ENCODE results near the gene MIER1.

The MIER1 gene

GRCh38 chr1:66999640-67000400 is 75.0 kb downstream of the MIER1 start:
- no peak for DNase-seq (ENCODE audit: low read depth)

GRCh38 chr1:67001682-67002425 is 77.1 kb downstream of the MIER1 start:
- DNase-seq (ENCODE audit: low read depth): no peak

- DNase-seq (ENCODE audit: low read depth): no peak
Observed at GRCh38 chr1:67004176-67004575, 79.4 kb downstream of the MIER1 start.

- no peak for DNase-seq (ENCODE audit: low read depth)
Observed at GRCh38 chr1:67005068-67005467, 80.3 kb downstream of the MIER1 start.

- no peak for DNase-seq (ENCODE audit: low read depth)
Observed at GRCh38 chr1:67009792-67010191, 85.0 kb downstream of the MIER1 start.

GRCh38 chr1:67013573-67013972 is 88.8 kb downstream of the MIER1 start:
- DNase-seq (ENCODE audit: low read depth): no peak

GRCh38 chr1:67018574-67018973 is 93.8 kb downstream of the MIER1 start:
- no peak for DNase-seq (ENCODE audit: low read depth)

GRCh38 chr1:67019121-67019520 is 94.3 kb downstream of the MIER1 start:
- DNase-seq (ENCODE audit: low read depth): no peak

- peak; percentile 39 for DNase-seq (ENCODE audit: low read depth)
Observed at GRCh38 chr1:67019600-67020136, 94.9 kb downstream of the MIER1 start.

GRCh38 chr1:67020304-67020703 is 95.5 kb downstream of the MIER1 start:
- no peak for DNase-seq (ENCODE audit: low read depth)

- DNase-seq (ENCODE audit: low read depth): no peak
Observed at GRCh38 chr1:67020765-67021164, 96.0 kb downstream of the MIER1 start.

GRCh38 chr1:67029472-67029871 is 104.7 kb downstream of the MIER1 start:
- no peak for DNase-seq (ENCODE audit: low read depth)

GRCh38 chr1:67031121-67031858 is 106.5 kb downstream of the MIER1 start:
- no peak for DNase-seq (ENCODE audit: low read depth)

GRCh38 chr1:67031859-67032247 is 107.1 kb downstream of the MIER1 start:
- DNase-seq (ENCODE audit: low read depth): no peak
